KG1 (cell line): ENCODE data around the gene NBR1.
"Not testable (repeated sequence)": the region's sequence is repeated elsewhere in the genome, so short reads cannot be mapped to it uniquely, and the experiment has no call there.

Source experiments
- DNase-seq: peaks from one replicate; lab custom pipeline; 2025; lab: John Stamatoyannopoulos, UW

NBR1 gene

DNA sequence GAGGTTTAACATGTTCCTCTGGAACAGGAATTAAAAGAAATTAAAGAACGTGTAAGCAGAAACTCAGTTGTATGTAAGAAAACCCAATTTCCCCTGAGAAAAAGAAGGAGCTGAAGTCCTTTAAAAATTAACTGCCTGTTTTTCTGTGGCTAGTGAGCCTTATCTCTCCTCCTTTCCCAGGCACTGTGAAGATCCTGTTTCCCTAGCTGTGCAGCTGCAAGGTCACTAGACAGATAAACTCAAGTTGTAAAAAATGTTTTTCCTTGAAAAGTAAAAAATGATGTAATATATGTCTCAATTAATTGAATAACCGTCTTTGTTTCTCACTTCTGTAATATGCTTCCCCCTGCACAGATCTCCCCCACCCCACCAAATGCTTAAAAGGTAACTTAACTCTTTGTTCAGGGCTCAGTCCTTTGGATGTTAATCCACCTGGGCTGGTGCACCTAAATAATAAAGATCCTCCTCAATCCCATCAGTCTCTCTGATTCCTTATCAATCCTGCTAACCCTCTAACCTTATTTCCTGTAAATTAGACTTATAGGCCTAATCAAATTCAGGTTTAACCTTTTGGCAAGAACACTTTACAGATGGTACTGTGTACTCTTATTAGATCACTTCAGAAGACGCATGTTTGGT, 17.7 kb upstream of the NBR1 start:
- DNase-seq = not testable (repeated sequence)

GRCh38 chr17:43155666-43156065, 15.3 kb upstream of the NBR1 start:
- DNase-seq = no peak

- not testable (repeated sequence) for DNase-seq
Observed at GRCh38 chr17:43159232-43159631, 11.8 kb upstream of the NBR1 start.

DNA sequence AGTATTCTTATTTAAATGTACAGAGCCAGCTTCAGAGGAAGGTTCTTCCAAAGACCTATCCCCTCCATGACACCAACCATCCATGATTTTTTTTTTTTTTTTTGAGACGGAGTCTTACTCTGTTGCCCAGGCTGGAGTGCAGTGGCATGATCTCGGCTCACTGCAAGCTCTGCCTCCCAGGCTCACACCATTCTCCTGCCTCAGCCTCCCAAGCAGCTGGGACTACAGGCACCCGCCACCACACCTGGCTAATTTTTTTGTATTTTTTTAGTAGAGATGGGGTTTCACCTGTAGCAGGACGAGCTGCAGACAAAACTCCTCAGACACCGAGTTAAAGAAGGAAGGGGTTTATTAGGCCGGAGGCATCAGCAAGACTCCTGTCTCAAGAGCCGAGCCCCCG, 11.1 kb upstream of the NBR1 start:
- not testable (repeated sequence) for DNase-seq

GRCh38 chr17:43165971-43166370, 5.0 kb upstream of the NBR1 start:
- not testable (repeated sequence) for DNase-seq

DNA sequence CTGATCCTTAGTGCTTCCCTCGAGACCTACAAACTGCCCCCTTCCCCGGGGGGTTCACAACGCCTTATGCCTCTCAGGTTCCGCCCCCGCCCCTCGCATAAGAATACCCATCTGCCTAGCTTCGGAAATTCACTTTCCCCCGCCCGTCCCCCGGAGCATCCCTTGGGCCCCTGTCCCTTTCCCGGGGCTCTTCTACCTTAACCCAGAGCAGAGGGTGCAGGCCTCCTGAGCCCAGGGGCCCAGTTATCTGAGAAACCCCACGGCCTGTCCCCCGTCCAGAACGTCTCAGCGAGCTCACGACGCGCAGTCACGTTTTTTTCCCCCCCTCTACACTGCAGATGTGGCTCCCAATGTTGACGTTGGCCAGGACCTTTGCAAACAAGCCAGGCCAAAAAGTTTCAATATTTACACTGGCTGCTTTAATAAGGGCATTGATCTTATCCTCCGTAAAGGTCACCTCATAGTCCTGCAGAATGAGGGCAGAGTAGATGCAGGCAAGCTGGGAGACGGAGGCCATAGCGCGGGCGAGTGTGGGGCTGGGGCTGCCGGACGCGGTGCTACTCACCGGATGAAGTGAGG, 1.4 kb upstream of the NBR1 start:
- no peak for DNase-seq

GRCh38 chr17:43170140-43170765, 761 bp upstream of the NBR1 start:
- peak; percentile 91 for DNase-seq

DNA sequence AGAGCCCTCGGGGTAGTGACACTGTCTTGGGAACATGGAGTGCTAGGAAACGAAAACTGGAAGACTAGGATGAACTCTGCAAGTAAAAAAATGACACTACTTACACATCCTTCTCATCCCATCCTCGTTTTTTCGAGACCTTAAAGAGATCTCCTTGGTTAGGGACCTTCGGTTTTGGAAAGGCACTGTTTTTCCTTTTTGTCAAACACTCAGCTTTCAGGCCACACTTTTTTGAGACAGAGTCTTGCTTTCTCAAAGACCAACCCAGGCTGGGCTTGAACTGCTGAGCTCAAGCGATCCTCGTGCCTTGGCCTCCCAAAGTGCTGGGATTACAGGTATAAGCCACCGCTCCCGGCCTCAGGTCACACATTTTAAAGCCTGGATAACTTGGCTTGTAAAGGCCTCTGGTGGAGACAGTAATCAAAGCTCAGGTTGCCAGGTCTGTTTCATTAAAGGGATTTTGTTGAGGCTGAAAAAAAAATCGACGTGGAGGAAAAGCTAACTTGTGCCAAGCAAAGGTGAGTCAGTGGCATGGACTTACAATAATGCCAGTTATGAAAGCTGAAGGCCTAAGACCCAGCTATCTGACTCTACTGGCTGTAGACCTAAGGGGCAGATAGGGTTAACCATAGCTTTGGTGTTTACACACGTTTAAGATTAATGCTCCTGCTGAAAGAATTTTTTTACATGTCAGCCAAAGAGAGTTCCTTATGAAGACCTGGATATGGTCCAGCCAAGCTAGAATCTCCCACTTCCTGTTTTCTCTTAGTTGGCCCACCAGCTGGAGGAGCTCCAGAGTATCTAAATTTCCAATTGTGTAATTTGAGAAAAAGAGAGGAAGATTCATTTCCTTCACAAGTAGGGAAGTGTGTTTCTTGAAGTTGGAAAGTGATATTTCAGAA, 823 bp downstream of the NBR1 start:
- peak; percentile 31 for DNase-seq

GRCh38 chr17:43175213-43176118, 4.5 kb downstream of the NBR1 start:
- no peak for DNase-seq

GRCh38 chr17:43176119-43176570, 5.1 kb downstream of the NBR1 start:
- DNase-seq = no peak

GRCh38 chr17:43183921-43184320, 12.9 kb downstream of the NBR1 start:
- DNase-seq = no peak

- not testable (repeated sequence) for DNase-seq
Observed at GRCh38 chr17:43186656-43187055, 15.6 kb downstream of the NBR1 start.

DNA sequence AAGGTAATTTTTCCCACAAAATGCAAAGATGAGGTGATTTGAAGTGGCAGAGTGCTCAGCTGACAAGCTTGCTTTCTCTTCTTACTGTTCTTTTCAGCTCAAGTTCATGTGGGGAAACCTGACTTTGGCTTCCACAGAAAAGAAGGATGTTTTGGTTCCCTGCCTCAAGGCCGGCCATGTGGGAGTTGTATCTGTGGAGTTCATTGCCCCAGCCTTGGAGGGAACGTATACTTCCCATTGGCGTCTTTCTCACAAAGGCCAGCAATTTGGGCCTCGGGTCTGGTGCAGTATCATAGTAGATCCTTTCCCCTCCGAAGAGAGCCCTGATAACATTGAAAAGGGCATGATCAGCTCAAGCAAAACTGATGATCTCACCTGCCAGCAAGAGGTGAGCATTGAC, 22.2 kb downstream of the NBR1 start:
- no peak for DNase-seq

DNA sequence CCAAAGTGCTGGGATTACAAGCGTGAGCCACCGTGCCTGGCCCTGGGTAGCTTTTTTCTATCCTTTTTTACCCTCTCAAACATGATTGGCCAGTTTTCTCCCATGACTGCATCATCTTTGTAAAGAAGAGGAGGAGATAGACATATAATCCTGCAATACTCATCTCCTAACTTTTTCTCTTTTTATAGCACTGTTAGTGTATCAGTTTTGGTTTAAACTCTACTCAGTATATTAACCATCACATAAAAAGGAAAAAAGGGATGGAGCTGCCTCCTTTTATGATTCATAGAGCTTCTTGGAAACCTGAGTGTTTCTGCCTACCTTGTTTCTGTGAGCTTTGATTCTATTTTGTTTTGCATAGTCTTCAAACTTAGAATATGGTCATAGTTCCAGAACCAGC, 28.6 kb downstream of the NBR1 start:
- DNase-seq = no peak

DNA sequence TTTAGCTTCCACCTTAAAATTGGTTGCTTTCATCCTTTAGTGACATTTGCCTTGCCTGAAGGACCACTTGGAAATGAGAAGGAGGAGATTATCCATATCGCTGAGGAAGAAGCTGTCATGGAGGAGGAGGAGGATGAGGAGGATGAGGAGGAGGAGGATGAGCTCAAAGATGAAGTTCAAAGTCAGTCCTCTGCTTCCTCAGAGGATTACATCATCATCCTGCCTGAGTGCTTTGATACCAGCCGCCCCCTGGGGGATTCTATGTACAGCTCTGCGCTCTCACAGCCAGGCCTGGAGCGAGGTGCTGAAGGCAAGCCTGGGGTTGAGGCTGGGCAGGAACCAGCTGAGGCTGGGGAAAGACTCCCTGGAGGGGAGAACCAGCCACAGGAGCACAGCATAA, 29.1 kb downstream of the NBR1 start:
- DNase-seq = no peak

DNA sequence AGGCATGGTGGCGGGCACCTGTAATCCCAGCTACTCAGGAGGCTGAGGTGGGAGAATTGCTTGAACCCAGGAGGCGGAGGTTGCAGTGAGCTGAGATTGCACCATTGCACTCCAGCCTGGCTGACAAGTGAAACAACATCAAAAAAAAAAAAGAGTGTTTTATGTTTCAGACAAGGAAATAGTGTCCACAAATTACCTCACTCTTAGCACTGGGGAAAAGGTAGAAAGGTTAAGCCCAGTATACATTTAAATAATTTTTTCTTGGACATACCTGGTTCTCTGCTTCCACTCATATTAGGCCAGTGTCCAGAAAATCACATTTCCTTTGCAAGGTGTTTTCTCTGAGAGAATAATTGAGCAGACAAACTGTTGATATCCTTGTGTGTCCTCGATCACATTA, 32.0 kb downstream of the NBR1 start:
- not testable (repeated sequence) for DNase-seq

DNA sequence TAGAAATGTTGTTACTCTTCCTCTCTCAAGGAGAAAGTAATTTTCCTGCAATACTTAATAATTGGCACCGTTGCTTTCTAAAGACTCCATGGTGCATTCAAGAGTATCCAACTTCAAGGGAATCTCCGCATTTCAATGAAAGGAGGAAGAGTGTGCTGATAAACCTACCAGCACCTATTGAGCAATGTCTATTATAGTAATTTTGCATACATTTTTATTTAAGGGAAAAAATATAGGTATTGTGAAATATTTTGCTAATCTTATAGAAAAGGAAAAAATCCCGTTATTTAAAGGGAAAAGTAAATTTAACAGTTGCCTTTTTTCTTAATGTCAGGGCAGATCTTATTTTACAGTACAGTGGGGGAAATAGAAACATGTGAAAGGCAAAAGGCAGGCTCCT, 39.6 kb downstream of the NBR1 start:
- DNase-seq = no peak

- no peak for DNase-seq
Observed at GRCh38 chr17:43211123-43211479, 40.1 kb downstream of the NBR1 start.

DNA sequence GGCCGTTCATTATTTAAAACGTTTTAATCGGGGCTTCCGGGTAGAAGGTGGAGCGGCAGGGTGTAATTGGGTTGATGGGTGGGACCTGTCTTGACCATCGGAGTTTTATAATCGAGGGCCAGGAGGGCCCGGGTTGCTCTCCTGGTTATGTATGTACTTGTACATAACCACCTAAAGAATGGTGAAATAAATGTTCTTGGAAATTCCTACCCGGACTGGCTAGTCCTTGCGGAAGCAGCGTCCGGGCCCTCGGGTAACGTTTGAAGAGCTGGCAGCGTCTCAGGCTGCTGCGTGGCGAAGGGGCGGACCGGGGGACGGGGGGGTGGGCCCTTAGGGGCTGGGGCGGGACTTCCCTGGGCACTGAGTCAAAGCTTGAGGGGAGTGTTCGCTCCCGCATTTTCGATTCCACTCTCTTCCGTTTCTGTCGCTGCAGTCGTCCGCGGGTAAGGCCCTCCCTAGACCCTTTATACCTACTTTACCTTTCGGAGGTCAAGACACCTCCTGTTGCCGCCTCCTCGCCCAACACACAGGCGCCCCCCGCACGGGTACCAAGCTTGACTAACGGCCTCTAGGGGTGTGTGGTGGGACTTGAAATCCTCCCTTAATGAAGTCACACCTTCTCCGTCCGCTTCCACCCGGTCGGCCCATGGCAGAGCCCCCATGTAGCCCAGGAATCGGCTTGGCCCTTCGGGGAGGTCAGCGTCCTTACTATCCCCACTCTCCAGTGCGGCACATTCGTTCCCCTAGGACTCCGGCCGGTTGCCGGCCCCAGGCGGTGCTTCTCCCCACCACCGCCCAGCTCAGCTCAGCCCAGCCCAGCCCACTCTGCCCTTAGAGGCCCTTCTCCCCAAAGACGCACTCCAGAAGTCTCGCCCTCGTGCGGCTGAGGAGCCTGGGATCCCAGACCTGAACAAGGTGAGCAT, 40.7 kb downstream of the NBR1 start, which contains the start of gene TMEM106A:
TSS of gene TMEM106A (plus strand) at position 396 of the 923 bp plus-strand sequence. CDS start 1,167 bp downstream, outside the sequence.
- peak; percentile 89 for DNase-seq
